HepG2 (cell line): Measurements from ENCODE around the gene LHFPL6. TPM values are rescaled to one million over a fixed set of nuclear protein-coding genes. Genes with fewer than 3 reads are reported as not detected.

ENCODE experiments used
- ATF6 ChIP-seq: sonication (generic); formaldehyde crosslinking; conservative IDR thresholded peaks from 2 replicates; pipeline ENCODE4 v1.4.0; 2020; ENCODE audit warnings: missing genetic modification reagents
- CTCF ChIP-seq: sonication (generic); formaldehyde crosslinking; IDR thresholded peaks from 2 replicates; pipeline ENCODE4 v1.5.0; 2020; ENCODE audit warnings: mild to moderate bottlenecking, missing genetic modification reagents, moderate library complexity
- FUBP1 ChIP-seq: sonication (generic); formaldehyde crosslinking; IDR thresholded peaks from 2 replicates; pipeline ENCODE4 v1.5.1; 2020; ENCODE audit warnings: missing genetic modification reagents, mild to moderate bottlenecking, borderline replicate concordance
- GABPB1 ChIP-seq: IDR thresholded peaks from 2 replicates; pipeline ENCODE4 v1.6.1; 2016; ENCODE audit warnings: mild to moderate bottlenecking, missing genetic modification reagents, moderate library complexity, missing compliant biosample characterization
- HES4 ChIP-seq: sonication (generic); formaldehyde crosslinking; IDR thresholded peaks from 2 replicates; pipeline ENCODE4 v1.9.0; 2021; ENCODE audit warnings: mild to moderate bottlenecking, missing genetic modification reagents, borderline replicate concordance
- HNRNPK ChIP-seq: fragments of 200-400 bp; formaldehyde crosslinking; IDR thresholded peaks from 2 replicates; pipeline ENCODE4 v1.6.1; 2018; ENCODE audit warnings: low read length, low read depth, moderate library complexity, mild to moderate bottlenecking; ENCODE audit not compliant: poor library complexity, severe bottlenecking
- IKZF5 ChIP-seq: IDR thresholded peaks from 2 replicates; pipeline ENCODE4 v1.6.1; 2018; ENCODE audit warnings: missing genetic modification reagents, mild to moderate bottlenecking, missing compliant biosample characterization
- NR2F1 ChIP-seq, 2 experiments: fragments of 450-650 bp in 1 of 2; formaldehyde crosslinking in 1 of 2; IDR thresholded peaks; 2 replicates each; pipeline versions ENCODE4 v1.5.0 to v1.6.1; 2016 to 2020; ENCODE audit warnings: mild to moderate bottlenecking in 1 of 2, missing compliant biosample characterization in 1 of 2, missing genetic modification reagents in 1 of 2, moderate library complexity in 1 of 2
- PRDM15 ChIP-seq: sonication (generic); formaldehyde crosslinking; IDR thresholded peaks from 2 replicates; pipeline ENCODE4 v1.4.0; 2020; ENCODE audit warnings: missing genetic modification reagents
- RCOR2 ChIP-seq: IDR thresholded peaks from 2 replicates; pipeline ENCODE4 v1.6.1; 2016; ENCODE audit warnings: missing biosample characterization, missing genetic modification reagents
- SRSF1 ChIP-seq: fragments of 200-400 bp; formaldehyde crosslinking; optimal IDR thresholded peaks from 2 replicates; pipeline ENCODE3; 2017; ENCODE audit warnings: mild to moderate bottlenecking, low read depth, low read length, moderate library complexity
- ZNF33B ChIP-seq: sonication (generic); formaldehyde crosslinking; IDR thresholded peaks from 2 replicates; pipeline ENCODE4 v1.5.1; 2020; ENCODE audit warnings: mild to moderate bottlenecking, missing genetic modification reagents
- ZNF800 ChIP-seq: sonication (generic); formaldehyde crosslinking; IDR thresholded peaks from 2 replicates; pipeline ENCODE4 v1.4.0; 2020; ENCODE audit warnings: missing genetic modification reagents
- polyA plus RNA-seq, 8 experiments: library from polyadenylated mRNA; depleted of rRNA in 3 of 8; stranded (reverse) in 7 of 8; unstranded in 1 of 8; fragments of >200 nt; fragmentation: Illumina TruSeq in 4 of 8; extraction: Trizol in 4 of 8; gene quantifications; 2 replicates each; pipeline versions ENCODE4 v1.2.1 to v1.2.3, GENCODE V29; 2011 to 2016; ENCODE audit warnings: low read depth in 4 of 8, missing spikeins in 1 of 8, mixed read lengths in 1 of 8; ENCODE audit not compliant: insufficient read depth in 1 of 8
- total RNA-seq, 5 experiments: library from RNA; depleted of rRNA; stranded (reverse); fragments of >200 nt; fragmentation: Illumina TruSeq; extraction: Trizol; gene quantifications; 2 replicates each; pipeline ENCODE4 v1.2.3, GENCODE V29; 2016; ENCODE audit warnings: low read depth in 1 of 5

LHFPL6 gene
- total and polyA plus RNA-seq, 2 of the 13 experiments (the other 11 are each of a cell fraction or from before 2014, with no cell fraction given), result not detected

GRCh38 chr13:39602614-39603366 lies at the start of gene LHFPL6 (continued):
- TF ChIP-seq ZNF800 (peak; percentile 75), HES4 (CRISPR knock-in tag) (no peak), RCOR2 (CRISPR knock-in tag) (no peak), NR2F1 (CRISPR knock-in tag; IDR thresholded peaks at IDR 0.05) (no peak), FUBP1 (CRISPR knock-in tag) (no peak), ZNF33B (CRISPR knock-in tag) (no peak), SRSF1 (peak; percentile 34), CTCF (CRISPR knock-in tag) (peak; percentile 36), IKZF5 (no peak), ATF6 (CRISPR knock-in tag) (no peak), HNRNPK (no peak), GABPB1 (CRISPR knock-in tag) (peak; percentile 29; the same call in 1 of the 2 replicates), PRDM15 (CRISPR knock-in tag) (peak; percentile 39; the same call in 1 of the 2 replicates)
